ENCODE measurements around the gene HERC3.

DNA sequence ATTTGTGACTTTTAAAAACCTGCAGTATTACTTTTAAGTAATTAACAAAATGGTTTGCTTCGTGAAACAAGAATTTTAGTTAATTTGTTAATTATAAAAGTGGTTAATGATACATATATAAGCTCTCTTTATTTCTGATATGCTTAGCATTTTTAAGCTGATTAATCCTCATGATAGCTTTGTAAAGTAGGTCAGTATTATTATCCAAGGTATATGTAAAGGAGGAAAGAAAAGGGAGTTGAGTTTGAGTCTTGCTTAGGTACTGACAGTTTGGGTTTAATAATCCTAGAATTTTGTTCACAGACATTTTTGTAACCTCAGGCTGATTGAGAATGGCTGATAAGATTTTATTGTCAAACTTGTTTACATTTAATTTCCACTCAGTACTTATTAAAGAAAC, 21.8 kb downstream of the HERC3 start:
- TF ChIP-seq, protein P1, sequence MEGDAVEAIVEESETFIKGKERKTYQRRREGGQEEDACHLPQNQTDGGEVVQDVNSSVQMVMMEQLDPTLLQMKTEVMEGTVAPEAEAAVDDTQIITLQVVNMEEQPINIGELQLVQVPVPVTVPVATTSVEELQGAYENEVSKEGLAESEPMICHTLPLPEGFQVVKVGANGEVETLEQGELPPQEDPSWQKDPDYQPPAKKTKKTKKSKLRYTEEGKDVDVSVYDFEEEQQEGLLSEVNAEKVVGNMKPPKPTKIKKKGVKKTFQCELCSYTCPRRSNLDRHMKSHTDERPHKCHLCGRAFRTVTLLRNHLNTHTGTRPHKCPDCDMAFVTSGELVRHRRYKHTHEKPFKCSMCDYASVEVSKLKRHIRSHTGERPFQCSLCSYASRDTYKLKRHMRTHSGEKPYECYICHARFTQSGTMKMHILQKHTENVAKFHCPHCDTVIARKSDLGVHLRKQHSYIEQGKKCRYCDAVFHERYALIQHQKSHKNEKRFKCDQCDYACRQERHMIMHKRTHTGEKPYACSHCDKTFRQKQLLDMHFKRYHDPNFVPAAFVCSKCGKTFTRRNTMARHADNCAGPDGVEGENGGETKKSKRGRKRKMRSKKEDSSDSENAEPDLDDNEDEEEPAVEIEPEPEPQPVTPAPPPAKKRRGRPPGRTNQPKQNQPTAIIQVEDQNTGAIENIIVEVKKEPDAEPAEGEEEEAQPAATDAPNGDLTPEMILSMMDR (IDR thresholded peaks at IDR 0.05): no peak
- no peak for TF ChIP-seq POLR2A (IDR thresholded peaks at IDR 0.05)

Measured in lower leg skin (tissue), 3 donors.